HG03066 (cell line): ENCODE results near the gene MAGEA6.
"Not testable (repeated sequence)": the region's sequence is repeated elsewhere in the genome, so short reads cannot be mapped to it uniquely, and the experiment has no call there.

ENCODE experiments used
- ATAC-seq: cut with Tn5 transposase; IDR thresholded peaks from one replicate; pipeline ENCODE4 v1.9.1; 2021; ENCODE audit warnings: low read depth; ENCODE audit not compliant: unreplicated experiment

MAGEA6 gene

GRCh38 chrX:152734143-152734858 lies 35.2 kb downstream of the MAGEA6 start:
- ATAC-seq = not testable (repeated sequence)

DNA sequence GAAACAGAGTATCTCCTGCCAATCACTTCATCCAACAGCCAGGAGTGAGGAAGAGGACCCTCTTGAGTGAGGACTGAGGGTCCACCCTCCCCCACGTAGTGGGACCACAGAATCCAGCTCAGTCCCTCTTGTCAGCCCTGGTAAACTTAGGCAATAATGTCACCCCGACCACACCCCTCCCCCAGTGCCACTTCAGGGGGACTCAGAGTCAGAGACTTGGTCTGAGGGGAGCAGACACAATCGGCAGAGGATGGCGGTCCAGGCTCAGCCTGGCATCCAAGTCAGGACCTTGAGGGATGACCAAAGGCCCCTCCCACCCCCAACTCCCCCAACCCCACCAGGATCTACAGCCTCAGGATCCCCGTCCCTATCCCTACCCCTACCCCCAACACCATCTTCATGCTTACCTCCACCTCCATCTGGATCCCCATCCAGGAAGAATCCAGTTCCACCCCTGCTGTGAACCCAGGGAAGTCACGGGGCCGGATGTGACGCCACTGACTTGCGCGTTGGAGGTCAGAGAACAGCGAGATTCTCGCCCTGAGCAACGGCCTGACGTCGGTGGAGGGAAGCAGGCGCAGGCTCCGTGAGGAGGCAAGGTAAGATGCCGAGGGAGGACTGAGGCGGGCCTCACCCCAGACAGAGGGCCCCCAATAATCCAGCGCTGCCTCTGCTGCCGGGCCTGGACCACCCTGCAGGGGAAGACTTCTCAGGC lies 36.1 kb downstream of the MAGEA6 start, which contains the start of the genes CSAG1 and MAGEA12:
TSS of gene CSAG1 (minus strand) at position 461 of the 715 bp plus-strand sequence. CDS start 1,261 bp downstream, outside the sequence.
TSS of gene MAGEA12 (plus strand) at position 497 of the 715 bp plus-strand sequence. CDS start 2,405 bp downstream, outside the sequence.
- no peak for ATAC-seq

DNA sequence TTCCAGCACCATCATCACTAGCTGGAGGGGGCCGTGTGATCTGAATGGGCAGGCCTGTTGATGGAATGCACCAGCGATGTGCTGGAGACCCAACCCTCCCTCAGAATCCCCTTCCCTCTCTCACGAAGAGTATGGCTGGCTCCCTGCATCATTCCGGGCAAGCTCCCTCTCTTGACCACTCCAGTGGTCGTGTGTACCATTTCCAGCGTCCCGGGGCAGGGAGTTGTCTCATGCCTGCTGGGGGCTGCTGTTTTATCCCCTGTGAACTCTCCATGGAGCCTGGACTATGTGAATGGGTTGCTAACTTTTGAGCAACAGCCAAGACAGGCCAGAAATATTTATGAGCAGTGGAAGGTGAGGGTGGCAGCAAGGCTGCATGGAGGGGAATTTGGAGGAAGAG lies 44.1 kb downstream of the MAGEA6 start:
- no peak for ATAC-seq
